Neutrophil (primary cell): ENCODE measurements around the gene PDIA4.

Experiments
- H3K27ac ChIP-seq: fragments of 200-600 bp; sonication (generic); 2 replicates; pipeline ENCODE4 v1.5.1; 2016; ENCODE audit warnings: mild to moderate bottlenecking, moderate library complexity
- H3K27me3 ChIP-seq: fragments of 200-600 bp; sonication (generic); 2 replicates; pipeline ENCODE4 v1.6.0; 2016; ENCODE audit warnings: mild to moderate bottlenecking
- H3K36me3 ChIP-seq: fragments of 200-600 bp; sonication (generic); 2 replicates; pipeline ENCODE4 v1.5.1; 2017
- H3K4me1 ChIP-seq, 2 experiments: fragments of 200-600 bp in 1 of 2; sonication (generic) in 1 of 2; 1 replicate in 1 of 2; 2 replicates in 1 of 2; pipeline versions ENCODE4 v1.5.1 to v1.6.1; 2013 to 2016; ENCODE audit warnings: low read depth in 1 of 2, low read length in 1 of 2, mild to moderate bottlenecking in 1 of 2, moderate library complexity in 1 of 2; ENCODE audit not compliant: control insufficient read depth in 1 of 2, insufficient read depth in 1 of 2
- H3K4me3 ChIP-seq, 2 experiments: fragments of 200-600 bp in 1 of 2; sonication (generic) in 1 of 2; 1 replicate in 1 of 2; 2 replicates in 1 of 2; pipeline ENCODE4 v1.5.1; 2013 to 2016; ENCODE audit warnings: low read depth in 1 of 2, low read length in 1 of 2, mild to moderate bottlenecking in 1 of 2, moderate library complexity in 1 of 2
- H3K9me3 ChIP-seq: fragments of 200-600 bp; sonication (generic); 2 replicates; pipeline ENCODE4 v1.5.1; 2016
- CTCF ChIP-seq: fragments of 200-600 bp; sonication (generic); IDR thresholded peaks from 2 replicates; pipeline ENCODE4 v1.5.1; 2016; ENCODE audit warnings: antibody characterized with exemption

PDIA4 gene

GRCh38 chr7:149005427-149006344, 22.6 kb downstream of the PDIA4 start:
- Histone ChIP-seq H3K27me3 (no peaks in the 10 kb centered on the region), H3K4me1 (peaks cover 0 to 5% of the 10 kb centered on the region in 2 experiments), H3K27ac (no peak overlapping the region), H3K4me3 (no peak overlapping the region), H3K9me3 (no peaks in the 10 kb centered on the region), H3K36me3 (peaks cover 20% of the 10 kb centered on the region)
- TF ChIP-seq CTCF = peak; percentile 75

DNA sequence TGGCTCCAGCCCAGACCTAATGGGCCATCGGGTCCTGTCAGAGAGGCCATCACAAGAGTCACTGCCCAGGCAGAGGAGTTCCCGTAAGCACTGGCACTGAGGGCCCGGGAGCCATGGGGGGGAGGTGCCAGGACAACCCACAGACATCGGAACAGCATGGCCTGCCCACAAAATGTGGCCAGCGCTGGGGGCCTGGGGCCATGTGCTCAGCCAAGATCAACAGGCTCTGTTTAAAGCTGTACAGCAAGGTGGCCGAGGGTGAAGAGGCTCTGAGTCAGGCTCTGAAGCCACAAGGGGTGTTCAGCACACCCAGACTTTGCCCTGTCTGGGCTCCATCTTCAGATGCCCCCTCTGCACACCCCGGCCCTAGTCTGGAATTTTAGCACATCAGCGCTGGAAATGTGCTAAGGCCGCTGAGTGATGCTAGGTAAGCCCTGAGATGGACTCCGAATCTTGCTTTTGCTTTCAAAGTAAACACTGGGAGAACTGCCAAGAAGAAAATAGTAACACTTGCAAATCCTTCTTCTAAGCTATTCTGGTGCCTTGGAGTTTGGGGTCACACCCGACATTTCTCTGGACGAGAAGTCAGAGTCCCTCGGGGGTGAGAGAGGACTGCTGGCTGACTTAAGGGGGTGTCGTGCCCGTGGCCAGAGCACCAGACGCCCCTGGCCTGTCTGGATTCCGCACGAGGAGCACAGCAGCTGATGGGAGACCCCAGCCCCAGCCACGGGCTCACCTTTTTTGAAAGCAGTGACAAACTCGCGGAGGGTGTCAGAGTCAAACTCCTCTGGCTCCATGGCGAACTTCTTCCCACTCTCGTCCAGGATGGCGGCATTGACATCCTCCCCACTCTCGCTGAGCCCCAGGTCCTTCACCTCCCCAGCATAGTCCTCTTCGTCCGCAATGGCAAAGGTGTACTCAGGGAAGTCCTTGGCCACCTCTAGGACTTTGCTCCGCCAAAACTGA, 23.6 kb downstream of the PDIA4 start:
- Histone ChIP-seq H3K4me3 (no peak overlapping the region), H3K9me3 (no peaks in the 10 kb centered on the region), H3K36me3 (peaks cover 11% of the 10 kb centered on the region), H3K27me3 (no peaks in the 10 kb centered on the region), H3K4me1 (peaks cover 0 to 5% of the 10 kb centered on the region in 2 experiments), H3K27ac (no peak overlapping the region)
- TF ChIP-seq CTCF = no peak

- Histone ChIP-seq H3K27me3 (no peaks in the 10 kb centered on the region), H3K4me1 (peaks cover 0 to 5% of the 10 kb centered on the region in 2 experiments), H3K36me3 (peaks cover 7% of the 10 kb centered on the region), H3K27ac (no peak overlapping the region), H3K4me3 (no peak overlapping the region), H3K9me3 (no peaks in the 10 kb centered on the region)
- TF ChIP-seq CTCF = no peak
These were observed 24.6 kb downstream of the PDIA4 start for GRCh38 chr7:149003560-149004305.

DNA sequence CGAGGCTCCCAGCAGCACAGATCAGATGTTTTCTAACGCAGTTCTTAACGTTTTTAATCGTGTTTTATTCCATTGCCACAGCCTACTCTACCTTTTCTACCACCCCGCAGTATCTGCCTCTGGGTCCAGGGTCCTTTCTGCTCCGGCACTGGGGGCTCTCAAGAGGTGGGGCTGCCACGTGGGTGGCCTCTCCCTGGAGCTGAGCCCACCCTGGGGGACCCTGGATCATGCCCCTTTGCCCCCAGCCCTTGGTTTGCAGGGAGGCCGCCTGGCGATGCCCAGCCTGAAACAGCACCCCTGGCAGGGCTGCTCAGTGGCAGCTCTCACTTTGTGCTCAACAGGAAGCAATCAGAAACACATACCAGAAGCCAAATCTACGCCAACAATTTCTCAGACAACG, 25.3 kb downstream of the PDIA4 start:
- Histone ChIP-seq H3K27me3 (no peaks in the 10 kb centered on the region), H3K4me1 (peaks cover 0 to 5% of the 10 kb centered on the region in 2 experiments), H3K36me3 (peaks cover 7% of the 10 kb centered on the region), H3K4me3 (no peak overlapping the region), H3K9me3 (no peaks in the 10 kb centered on the region), H3K27ac (no peak overlapping the region)
- no peak for TF ChIP-seq CTCF

GRCh38 chr7:149002604-149003003, 25.7 kb downstream of the PDIA4 start:
- no peak for TF ChIP-seq CTCF
- Histone ChIP-seq H3K36me3 (peaks cover 7% of the 10 kb centered on the region), H3K27me3 (no peaks in the 10 kb centered on the region), H3K9me3 (no peaks in the 10 kb centered on the region), H3K4me1 (peaks cover 0 to 5% of the 10 kb centered on the region in 2 experiments), H3K27ac (no peak overlapping the region), H3K4me3 (no peak overlapping the region)
